Right lobe of liver (tissue), 6 donors: ENCODE data around the gene AXIN1. TPM values are rescaled to one million over a fixed set of nuclear protein-coding genes. Genes with fewer than 3 reads are reported as not detected.

Experiments used
- ATAC-seq, 4 donors: fragments of 200-7000 bp; cut with Tn5 transposase; one replicate each; pipeline ENCODE4 v1.9.1; 2020; ENCODE audit warnings: mild to moderate bottlenecking in 4 of 4, moderate library complexity in 4 of 4
- DNase-seq, 3 donors: peaks; one replicate each; pipeline ENCODE4 v3.0.0-alpha.2; 2020
- H3K27ac ChIP-seq, 3 donors: fragments of 200-600 bp; one replicate each; pipeline ENCODE4 v1.8.0; 2022
- H3K27me3 ChIP-seq, 2 donors: fragments of 200-600 bp; one replicate each; pipeline ENCODE4 v1.8.0; 2022
- H3K36me3 ChIP-seq, 4 donors: fragments of 200-600 bp; sonication (generic) in 1 of 4; one replicate each; pipeline versions ENCODE4 v1.5.1 to v1.8.0; 2017 to 2022; ENCODE audit warnings: control low read depth in 1 of 4
- H3K4me1 ChIP-seq, 4 donors: fragments of 200-600 bp; sonication (generic) in 1 of 4; one replicate each; pipeline versions ENCODE4 v1.5.1 to v1.8.0; 2017 to 2022; ENCODE audit warnings: control low read depth in 1 of 4
- H3K4me3 ChIP-seq, 3 donors: fragments of 200-600 bp; one replicate each; pipeline ENCODE4 v1.8.0; 2022
- H3K9me3 ChIP-seq, 4 donors: fragments of 200-600 bp; sonication (generic) in 1 of 4; one replicate each; pipeline versions ENCODE4 v1.5.1 to v1.8.0; 2017 to 2022; ENCODE audit warnings: control low read depth in 1 of 4
- POLR2A ChIP-seq: fragments of 450-650 bp; IDR thresholded peaks from one replicate; pipeline ENCODE4 v1.6.1; 2017; ENCODE audit warnings: antibody characterized with exemption, mild to moderate bottlenecking
- WGBS: methylation state at CpG from one replicate; pipeline ENCODE4 v1.1.6; 2018; ENCODE audit warnings: low coverage, low lambda C conversion rate; ENCODE audit not compliant: insufficient coverage; ENCODE audit errors: missing lambda C conversion rate; 5-methylcytosine and 5-hydroxymethylcytosine counted together
- intact Hi-C, 2 donors: fragments of 100-400 bp; cut with DNase I; formaldehyde crosslinking; loops; one replicate each; pipeline versions ENCODE4 v1.11.2 to v1.14.1; 2022
- total RNA-seq, 6 experiments: library from RNA; depleted of rRNA in 2 of 6; stranded (reverse); fragments of >200 nt in 2 of 6; fragmentation: NEBNext Ultra II Directional in 3 of 6; extraction: Animal tissue kit (Norgen Biotek cat#: 25700) in 3 of 6; gene quantifications; one replicate each; pipeline versions ENCODE4 v1.1.0 to v1.2.4, GENCODE V29; 2016 to 2023
- TF ChIP-seq, protein P1 (sequence below), 4 donors: fragments of 200-600 bp in 3 of 4; fragments of 450-650 bp in 1 of 4; IDR thresholded peaks; one replicate each; pipeline versions ENCODE4 v1.5.1 to v1.8.0; 2016 to 2022; ENCODE audit warnings: antibody characterized with exemption in 4 of 4, mild to moderate bottlenecking in 2 of 4
- donor health status: DM: no; HTN: yes; CAD: no.
- donor health status: DM: no; HTN: no; CAD: no.
- donor health status: DM: no; HTN: no; CAD: no.
- donor health status: DM: no; HTN: yes; CAD: no.
- donor health status: DM: no; HTN: yes; CAD: no.

The AXIN1 gene
- total RNA-seq, 6 experiments from 2014 or later, result 5.5 to 17.4 (median 9.4) TPM

DNA sequence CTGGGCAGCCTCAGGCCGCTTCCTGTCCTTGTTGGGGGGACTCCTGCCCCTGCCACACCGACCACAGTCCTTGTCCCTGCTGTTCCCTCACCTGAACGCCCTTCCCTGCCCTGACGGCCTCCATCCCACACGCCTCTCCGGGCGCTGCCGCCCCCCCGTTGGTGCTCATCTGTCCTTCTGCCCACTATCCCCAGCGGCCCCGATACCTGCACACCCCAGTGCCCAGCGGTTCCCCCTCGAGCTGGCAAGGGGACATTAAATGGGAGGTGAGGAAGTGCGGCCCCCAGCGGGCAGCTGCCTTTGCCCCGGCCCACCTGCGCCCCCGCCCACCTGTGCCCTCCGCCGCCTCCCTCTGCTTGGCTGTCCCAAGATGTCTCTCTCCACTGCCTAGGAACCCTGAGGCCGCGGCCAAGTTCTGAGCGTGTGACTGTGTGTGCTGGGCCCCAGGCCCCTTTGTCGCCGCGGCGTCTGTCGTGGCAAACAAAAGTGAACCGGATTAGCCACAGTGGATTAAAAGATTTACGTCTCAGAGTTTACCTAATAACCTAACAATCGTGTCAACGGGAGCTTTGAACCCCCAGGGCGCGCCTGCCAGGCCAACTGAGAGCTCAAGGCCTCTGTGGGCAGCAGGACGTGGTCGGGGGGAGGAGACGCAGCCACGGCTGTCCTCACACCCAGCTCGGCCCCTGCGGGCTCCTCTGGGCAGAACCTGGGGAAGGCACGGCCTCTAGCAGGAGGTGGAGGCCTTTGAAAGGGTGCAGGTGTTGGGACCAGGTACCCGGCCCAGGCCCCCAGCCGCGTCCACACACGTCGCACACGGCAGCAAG lies 7.6 kb upstream of the AXIN1 start:
- no peak for ATAC-seq
- TF ChIP-seq, protein P1, sequence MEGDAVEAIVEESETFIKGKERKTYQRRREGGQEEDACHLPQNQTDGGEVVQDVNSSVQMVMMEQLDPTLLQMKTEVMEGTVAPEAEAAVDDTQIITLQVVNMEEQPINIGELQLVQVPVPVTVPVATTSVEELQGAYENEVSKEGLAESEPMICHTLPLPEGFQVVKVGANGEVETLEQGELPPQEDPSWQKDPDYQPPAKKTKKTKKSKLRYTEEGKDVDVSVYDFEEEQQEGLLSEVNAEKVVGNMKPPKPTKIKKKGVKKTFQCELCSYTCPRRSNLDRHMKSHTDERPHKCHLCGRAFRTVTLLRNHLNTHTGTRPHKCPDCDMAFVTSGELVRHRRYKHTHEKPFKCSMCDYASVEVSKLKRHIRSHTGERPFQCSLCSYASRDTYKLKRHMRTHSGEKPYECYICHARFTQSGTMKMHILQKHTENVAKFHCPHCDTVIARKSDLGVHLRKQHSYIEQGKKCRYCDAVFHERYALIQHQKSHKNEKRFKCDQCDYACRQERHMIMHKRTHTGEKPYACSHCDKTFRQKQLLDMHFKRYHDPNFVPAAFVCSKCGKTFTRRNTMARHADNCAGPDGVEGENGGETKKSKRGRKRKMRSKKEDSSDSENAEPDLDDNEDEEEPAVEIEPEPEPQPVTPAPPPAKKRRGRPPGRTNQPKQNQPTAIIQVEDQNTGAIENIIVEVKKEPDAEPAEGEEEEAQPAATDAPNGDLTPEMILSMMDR (IDR thresholded peaks at IDR 0.05), result no peak
- no peak for TF ChIP-seq POLR2A
- Histone ChIP-seq H3K36me3 (no peaks in the 10 kb centered on the region), H3K27ac (no peak overlapping the region), H3K27me3 (no peaks in the 10 kb centered on the region), H3K9me3 (no peaks in the 10 kb centered on the region), H3K4me1 (no peaks in the 10 kb centered on the region), H3K4me3 (no peak overlapping the region)
- WGBS, result 80% methylated on average over 15 of the region's 47 CpGs
- peak in 1 of 3 donors; percentile 42 for DNase-seq
- intact Hi-C loops, result loop anchor here in 1 of 2 donors (10.0 kb wide), 1 partner anchor 125 kb away; the partner anchor contains the start of gene FAM234A

- H3K27me3 ChIP-seq, result no peaks in the 10 kb centered on the region
- ATAC-seq (peak in 2 of 4 donors; percentile 21 to 24), DNase-seq (peak in 1 of 3 donors; percentile 47)
- TF ChIP-seq, protein P1 (IDR thresholded peaks at IDR 0.05), result no peak
- TF ChIP-seq POLR2A, result no peak
- no peak overlapping the region for H3K4me3 ChIP-seq
- H3K9me3 ChIP-seq, result no peaks in the 10 kb centered on the region
- H3K36me3 ChIP-seq, result no peaks in the 10 kb centered on the region
- 20% methylated on average over 2 of the region's 19 CpGs for WGBS
- intact Hi-C loops, result no loop called here
- no peak overlapping the region for H3K27ac ChIP-seq
- no peaks in the 10 kb centered on the region for H3K4me1 ChIP-seq
Measured at GRCh38 chr16:359067-359763, 6.7 kb upstream of the AXIN1 start.

- Histone ChIP-seq H3K27me3 (no peaks in the 10 kb centered on the region), H3K27ac (no peak overlapping the region), H3K9me3 (no peaks in the 10 kb centered on the region), H3K4me1 (peaks cover 0 to 4% (median 2%) of the 10 kb centered on the region in 4 donors), H3K36me3 (no peaks in the 10 kb centered on the region), H3K4me3 (no peak overlapping the region)
- DNase-seq (no peak), ATAC-seq (no peak)
- TF ChIP-seq, protein P1 (IDR thresholded peaks at IDR 0.05), result no peak
- TF ChIP-seq POLR2A, result no peak
- intact Hi-C loops, result no loop called here
- no CpG with 5 or more reads among the region's 12 CpGs for WGBS
Measured at GRCh38 chr16:356741-357140, 4.2 kb upstream of the AXIN1 start.

- TF ChIP-seq POLR2A, result no peak
- TF ChIP-seq, protein P1 (IDR thresholded peaks at IDR 0.05), result no peak
- Histone ChIP-seq H3K4me3 (no peak overlapping the region), H3K27ac (no peak overlapping the region), H3K36me3 (peaks cover 0 to 5% (median 0%) of the 10 kb centered on the region in 4 donors), H3K27me3 (no peaks in the 10 kb centered on the region), H3K4me1 (peaks cover 0 to 11% (median 2%) of the 10 kb centered on the region in 4 donors), H3K9me3 (no peaks in the 10 kb centered on the region)
- DNase-seq (peak in 1 of 3 donors; percentile 51), ATAC-seq (no peak)
- no CpG with 5 or more reads among the region's 10 CpGs for WGBS
- intact Hi-C loops, result no loop called here
Measured at GRCh38 chr16:354971-355461, 2.5 kb upstream of the AXIN1 start.
